ENCODE measurements around the gene PTPRZ1. TPM values are rescaled to one million over a fixed set of nuclear protein-coding genes. Genes with fewer than 3 reads are reported as not detected.

The PTPRZ1 gene
- total RNA-seq, 1 donor from 2014 or later = 20.7 TPM

DNA sequence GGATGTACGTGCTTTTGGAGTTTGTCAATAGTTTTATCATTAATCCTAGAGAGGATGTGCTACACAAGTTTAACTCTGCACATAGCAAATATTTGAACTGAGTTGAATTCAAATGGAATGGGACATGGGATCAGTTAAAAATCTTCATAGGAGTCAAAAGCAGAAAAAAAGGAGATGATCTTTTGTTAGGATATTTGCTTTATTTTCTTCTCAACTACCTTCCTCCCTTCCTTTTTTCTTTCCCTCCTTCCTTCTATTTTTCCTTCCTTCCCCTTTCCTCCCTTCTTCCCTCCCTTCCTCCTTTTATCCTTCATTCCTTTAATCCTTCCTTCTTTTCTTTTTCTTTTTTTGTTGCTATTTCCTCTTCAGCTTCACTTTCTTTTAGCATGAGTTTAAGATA is 6.6 kb downstream of the PTPRZ1 start:
- Mint-ChIP-seq H3K4me1 (ENCODE audit: unreplicated experiment) (no peaks in the 10 kb centered on the region), H3K36me3 (peaks cover 5% of the 10 kb centered on the region), H3K27me3 (peaks cover 32% of the 10 kb centered on the region), H3K4me3 (no peak overlapping the region), H3K27ac (no peak overlapping the region), H3K9me3 (no peaks in the 10 kb centered on the region)
- TF ChIP-seq, protein P1, sequence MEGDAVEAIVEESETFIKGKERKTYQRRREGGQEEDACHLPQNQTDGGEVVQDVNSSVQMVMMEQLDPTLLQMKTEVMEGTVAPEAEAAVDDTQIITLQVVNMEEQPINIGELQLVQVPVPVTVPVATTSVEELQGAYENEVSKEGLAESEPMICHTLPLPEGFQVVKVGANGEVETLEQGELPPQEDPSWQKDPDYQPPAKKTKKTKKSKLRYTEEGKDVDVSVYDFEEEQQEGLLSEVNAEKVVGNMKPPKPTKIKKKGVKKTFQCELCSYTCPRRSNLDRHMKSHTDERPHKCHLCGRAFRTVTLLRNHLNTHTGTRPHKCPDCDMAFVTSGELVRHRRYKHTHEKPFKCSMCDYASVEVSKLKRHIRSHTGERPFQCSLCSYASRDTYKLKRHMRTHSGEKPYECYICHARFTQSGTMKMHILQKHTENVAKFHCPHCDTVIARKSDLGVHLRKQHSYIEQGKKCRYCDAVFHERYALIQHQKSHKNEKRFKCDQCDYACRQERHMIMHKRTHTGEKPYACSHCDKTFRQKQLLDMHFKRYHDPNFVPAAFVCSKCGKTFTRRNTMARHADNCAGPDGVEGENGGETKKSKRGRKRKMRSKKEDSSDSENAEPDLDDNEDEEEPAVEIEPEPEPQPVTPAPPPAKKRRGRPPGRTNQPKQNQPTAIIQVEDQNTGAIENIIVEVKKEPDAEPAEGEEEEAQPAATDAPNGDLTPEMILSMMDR (conservative IDR thresholded peaks at IDR 0.05) = no peak
- DNase-seq (ENCODE audit: extremely low spot score, unreplicated experiment) = no peak

- TF ChIP-seq, protein P1 (conservative IDR thresholded peaks at IDR 0.05) = no peak
- Mint-ChIP-seq H3K4me1 (ENCODE audit: unreplicated experiment) (no peaks in the 10 kb centered on the region), H3K27me3 (peaks cover 7% of the 10 kb centered on the region), H3K9me3 (no peaks in the 10 kb centered on the region), H3K36me3 (peaks cover 4% of the 10 kb centered on the region), H3K4me3 (no peak overlapping the region), H3K27ac (no peak overlapping the region)
- DNase-seq (ENCODE audit: extremely low spot score, unreplicated experiment) = no peak
Observed at GRCh38 chr7:121882731-121883130, 9.8 kb downstream of the PTPRZ1 start.

GRCh38 chr7:121885166-121885920 is 12.4 kb downstream of the PTPRZ1 start:
- H3K4me1 Mint-ChIP-seq (ENCODE audit: unreplicated experiment) = no peaks in the 10 kb centered on the region
- H3K36me3 Mint-ChIP-seq = peaks cover 4% of the 10 kb centered on the region
- H3K4me3 Mint-ChIP-seq = no peak overlapping the region
- peaks cover 4% of the 10 kb centered on the region for H3K27me3 Mint-ChIP-seq
- DNase-seq (ENCODE audit: extremely low spot score, unreplicated experiment) = no peak
- TF ChIP-seq, protein P1 (conservative IDR thresholded peaks at IDR 0.05) = no peak
- no peak overlapping the region for H3K27ac Mint-ChIP-seq
- no peaks in the 10 kb centered on the region for H3K9me3 Mint-ChIP-seq

DNA sequence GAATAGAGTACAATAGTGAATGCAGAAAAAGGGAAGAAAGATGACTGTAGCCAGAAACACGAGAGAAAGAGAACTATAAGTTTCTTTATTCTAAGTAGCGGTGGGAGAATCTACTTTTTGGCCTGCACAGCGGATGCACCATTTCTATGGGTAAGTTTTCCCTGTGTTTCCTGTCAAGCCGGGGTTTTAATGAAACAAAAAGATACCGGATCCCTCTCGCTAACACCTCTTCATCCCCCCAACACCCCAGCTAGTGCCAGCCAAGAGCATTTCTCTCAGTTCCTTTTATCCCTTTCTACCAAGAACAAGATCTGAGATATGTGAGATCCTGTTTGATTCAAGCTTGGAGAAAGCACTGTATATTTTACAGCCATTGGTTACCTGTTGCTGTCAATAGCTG is 14.7 kb downstream of the PTPRZ1 start:
- H3K4me3 Mint-ChIP-seq = no peak overlapping the region

DNA sequence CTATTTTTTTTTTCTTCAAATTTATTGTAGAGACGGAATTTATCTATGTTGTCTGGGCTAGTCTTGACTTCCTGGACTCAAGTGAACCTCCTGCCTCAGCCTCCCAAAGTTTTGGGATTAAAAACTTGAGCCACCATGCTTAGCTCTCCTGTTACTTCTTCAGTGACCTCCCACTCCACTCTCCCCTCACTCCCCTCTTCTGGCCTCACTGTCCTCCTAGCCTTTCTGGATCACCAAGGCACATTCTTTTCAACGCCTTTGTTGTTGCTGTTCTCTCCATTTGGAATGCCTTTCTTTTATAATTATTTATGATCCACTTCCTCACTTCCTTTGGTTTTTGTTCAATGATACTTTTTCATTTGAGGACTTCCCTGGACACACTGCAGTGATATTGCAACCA is 17.9 kb downstream of the PTPRZ1 start:
- no peaks in the 10 kb centered on the region for H3K27me3 Mint-ChIP-seq
- TF ChIP-seq, protein P1 (conservative IDR thresholded peaks at IDR 0.05) = no peak
- no peaks in the 10 kb centered on the region for H3K36me3 Mint-ChIP-seq

More for the DNA sequence above, 14.7 kb downstream of the PTPRZ1 start:
- no peak for DNase-seq (ENCODE audit: extremely low spot score, unreplicated experiment)
- H3K36me3 Mint-ChIP-seq = no peaks in the 10 kb centered on the region
- no peaks in the 10 kb centered on the region for H3K9me3 Mint-ChIP-seq
- H3K27ac Mint-ChIP-seq = no peak overlapping the region
- no peaks in the 10 kb centered on the region for H3K4me1 Mint-ChIP-seq (ENCODE audit: unreplicated experiment)
- TF ChIP-seq, protein P1 (conservative IDR thresholded peaks at IDR 0.05) = no peak
- no peaks in the 10 kb centered on the region for H3K27me3 Mint-ChIP-seq

More for the DNA sequence above, 17.9 kb downstream of the PTPRZ1 start:
- H3K9me3 Mint-ChIP-seq = no peaks in the 10 kb centered on the region
- no peak overlapping the region for H3K27ac Mint-ChIP-seq
- no peak overlapping the region for H3K4me3 Mint-ChIP-seq
- no peak for DNase-seq (ENCODE audit: extremely low spot score, unreplicated experiment)
- H3K4me1 Mint-ChIP-seq (ENCODE audit: unreplicated experiment) = no peaks in the 10 kb centered on the region
